HEK293 (cell line): ENCODE data around the gene CARD6.
A peak's percentile ranks its signal among the peaks of the same experiment; 100 is the strongest.

Experiments
- BCL11A ChIP-seq: fragments of 450-650 bp; formaldehyde crosslinking; IDR thresholded peaks from 2 replicates; pipeline ENCODE4 v1.5.1; 2016; ENCODE audit warnings: low read depth, missing biosample characterization, missing genetic modification characterization
- GFI1B ChIP-seq: fragments of 450-650 bp; formaldehyde crosslinking; IDR thresholded peaks from 2 replicates; pipeline ENCODE4 v1.5.1; 2016; ENCODE audit warnings: missing biosample characterization, missing genetic modification characterization
- SCRT2 ChIP-seq: fragments of 450-650 bp; formaldehyde crosslinking; IDR thresholded peaks from 2 replicates; pipeline ENCODE4 v1.5.1; 2016; ENCODE audit warnings: missing biosample characterization, missing genetic modification characterization
- SETDB1 ChIP-seq: IDR thresholded peaks from one replicate; pipeline ENCODE4 v1.6.1; 2017; ENCODE audit warnings: mild to moderate bottlenecking, low read length, moderate library complexity, mixed read lengths; ENCODE audit not compliant: insufficient read length
- ZBTB21 ChIP-seq: fragments of 450-650 bp; formaldehyde crosslinking; IDR thresholded peaks from 2 replicates; pipeline ENCODE4 v1.5.1; 2017; ENCODE audit warnings: missing biosample characterization, missing genetic modification characterization
- ZNF26 ChIP-seq: fragments of 450-650 bp; formaldehyde crosslinking; IDR thresholded peaks from 2 replicates; pipeline ENCODE4 v1.5.1; 2016; ENCODE audit warnings: missing biosample characterization, missing genetic modification characterization
- ZNF280C ChIP-seq: fragments of 450-650 bp; formaldehyde crosslinking; IDR thresholded peaks from 2 replicates; pipeline ENCODE4 v1.5.1; 2016; ENCODE audit warnings: missing biosample characterization, missing genetic modification characterization
- ZNF311 ChIP-seq: fragments of 450-650 bp; formaldehyde crosslinking; IDR thresholded peaks from 2 replicates; pipeline ENCODE4 v1.5.1; 2017; ENCODE audit warnings: missing biosample characterization, missing genetic modification characterization, borderline replicate concordance
- ZNF324 ChIP-seq: fragments of 450-650 bp; formaldehyde crosslinking; IDR thresholded peaks from 2 replicates; pipeline ENCODE4 v1.5.1; 2016; ENCODE audit warnings: missing biosample characterization, missing genetic modification characterization
- ZNF366 ChIP-seq: fragments of 450-650 bp; formaldehyde crosslinking; conservative IDR thresholded peaks from 2 replicates; pipeline ENCODE4 v1.5.1; 2016; ENCODE audit warnings: missing biosample characterization, missing genetic modification characterization
- ZNF585B ChIP-seq: fragments of 450-650 bp; formaldehyde crosslinking; IDR thresholded peaks from 2 replicates; pipeline ENCODE4 v1.5.1; 2016; ENCODE audit warnings: missing biosample characterization, missing genetic modification characterization
- ZNF664 ChIP-seq: fragments of 450-650 bp; formaldehyde crosslinking; IDR thresholded peaks from 2 replicates; pipeline ENCODE4 v1.5.1; 2016; ENCODE audit warnings: missing biosample characterization, missing genetic modification characterization
- ZNF692 ChIP-seq: fragments of 450-650 bp; formaldehyde crosslinking; IDR thresholded peaks from 2 replicates; pipeline ENCODE4 v1.5.1; 2016; ENCODE audit warnings: missing biosample characterization, missing genetic modification characterization
- ZNF76 ChIP-seq: fragments of 450-650 bp; formaldehyde crosslinking; IDR thresholded peaks from 2 replicates; pipeline ENCODE4; 2016; ENCODE audit warnings: low read depth, missing biosample characterization, missing genetic modification characterization, borderline replicate concordance
- TF ChIP-seq, protein P1 (sequence below): fragments of 450-650 bp; formaldehyde crosslinking; IDR thresholded peaks from 2 replicates; pipeline ENCODE4 v1.5.1; 2016; ENCODE audit warnings: missing biosample characterization, missing genetic modification characterization, borderline replicate concordance
- TF ChIP-seq, protein P2 (sequence below): fragments of 450-650 bp; formaldehyde crosslinking; IDR thresholded peaks from 2 replicates; pipeline ENCODE4 v1.5.1; 2016; ENCODE audit warnings: missing biosample characterization, missing genetic modification characterization, low read depth

Gene CARD6

DNA sequence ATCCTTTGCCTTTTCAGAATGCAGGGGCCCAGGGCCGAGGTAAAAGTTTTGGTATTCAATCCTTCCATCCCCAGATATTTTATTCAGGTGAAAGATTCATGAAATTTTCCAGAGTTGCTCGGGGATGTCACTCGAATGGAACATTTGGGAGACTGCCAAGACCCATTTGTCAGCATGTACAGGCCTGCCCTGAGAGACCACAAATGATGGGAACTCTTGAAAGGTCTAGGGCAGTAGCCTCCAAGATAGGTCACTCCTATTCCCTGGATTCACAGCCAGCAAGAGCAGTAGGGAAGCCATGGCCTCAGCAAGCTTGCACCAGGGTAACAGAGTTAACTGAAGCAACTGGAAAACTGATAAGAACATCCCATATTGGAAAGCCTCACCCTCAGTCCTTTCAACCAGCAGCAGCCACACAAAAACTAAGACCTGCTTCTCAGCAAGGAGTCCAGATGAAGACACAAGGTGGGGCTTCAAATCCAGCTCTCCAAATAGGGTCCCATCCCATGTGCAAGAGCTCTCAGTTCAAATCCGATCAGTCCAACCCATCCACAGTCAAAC is 12.5 kb downstream of the CARD6 start (continued):
- TF ChIP-seq, protein P1, sequence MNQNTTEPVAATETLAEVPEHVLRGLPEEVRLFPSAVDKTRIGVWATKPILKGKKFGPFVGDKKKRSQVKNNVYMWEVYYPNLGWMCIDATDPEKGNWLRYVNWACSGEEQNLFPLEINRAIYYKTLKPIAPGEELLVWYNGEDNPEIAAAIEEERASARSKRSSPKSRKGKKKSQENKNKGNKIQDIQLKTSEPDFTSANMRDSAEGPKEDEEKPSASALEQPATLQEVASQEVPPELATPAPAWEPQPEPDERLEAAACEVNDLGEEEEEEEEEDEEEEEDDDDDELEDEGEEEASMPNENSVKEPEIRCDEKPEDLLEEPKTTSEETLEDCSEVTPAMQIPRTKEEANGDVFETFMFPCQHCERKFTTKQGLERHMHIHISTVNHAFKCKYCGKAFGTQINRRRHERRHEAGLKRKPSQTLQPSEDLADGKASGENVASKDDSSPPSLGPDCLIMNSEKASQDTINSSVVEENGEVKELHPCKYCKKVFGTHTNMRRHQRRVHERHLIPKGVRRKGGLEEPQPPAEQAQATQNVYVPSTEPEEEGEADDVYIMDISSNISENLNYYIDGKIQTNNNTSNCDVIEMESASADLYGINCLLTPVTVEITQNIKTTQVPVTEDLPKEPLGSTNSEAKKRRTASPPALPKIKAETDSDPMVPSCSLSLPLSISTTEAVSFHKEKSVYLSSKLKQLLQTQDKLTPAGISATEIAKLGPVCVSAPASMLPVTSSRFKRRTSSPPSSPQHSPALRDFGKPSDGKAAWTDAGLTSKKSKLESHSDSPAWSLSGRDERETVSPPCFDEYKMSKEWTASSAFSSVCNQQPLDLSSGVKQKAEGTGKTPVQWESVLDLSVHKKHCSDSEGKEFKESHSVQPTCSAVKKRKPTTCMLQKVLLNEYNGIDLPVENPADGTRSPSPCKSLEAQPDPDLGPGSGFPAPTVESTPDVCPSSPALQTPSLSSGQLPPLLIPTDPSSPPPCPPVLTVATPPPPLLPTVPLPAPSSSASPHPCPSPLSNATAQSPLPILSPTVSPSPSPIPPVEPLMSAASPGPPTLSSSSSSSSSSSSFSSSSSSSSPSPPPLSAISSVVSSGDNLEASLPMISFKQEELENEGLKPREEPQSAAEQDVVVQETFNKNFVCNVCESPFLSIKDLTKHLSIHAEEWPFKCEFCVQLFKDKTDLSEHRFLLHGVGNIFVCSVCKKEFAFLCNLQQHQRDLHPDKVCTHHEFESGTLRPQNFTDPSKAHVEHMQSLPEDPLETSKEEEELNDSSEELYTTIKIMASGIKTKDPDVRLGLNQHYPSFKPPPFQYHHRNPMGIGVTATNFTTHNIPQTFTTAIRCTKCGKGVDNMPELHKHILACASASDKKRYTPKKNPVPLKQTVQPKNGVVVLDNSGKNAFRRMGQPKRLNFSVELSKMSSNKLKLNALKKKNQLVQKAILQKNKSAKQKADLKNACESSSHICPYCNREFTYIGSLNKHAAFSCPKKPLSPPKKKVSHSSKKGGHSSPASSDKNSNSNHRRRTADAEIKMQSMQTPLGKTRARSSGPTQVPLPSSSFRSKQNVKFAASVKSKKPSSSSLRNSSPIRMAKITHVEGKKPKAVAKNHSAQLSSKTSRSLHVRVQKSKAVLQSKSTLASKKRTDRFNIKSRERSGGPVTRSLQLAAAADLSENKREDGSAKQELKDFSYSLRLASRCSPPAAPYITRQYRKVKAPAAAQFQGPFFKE (tag by site-specific recombination): no peak
- TF ChIP-seq GFI1B (tag by site-specific recombination): no peak
- TF ChIP-seq ZNF26: no peak
- no peak for TF ChIP-seq SCRT2 (tag by site-specific recombination)
- TF ChIP-seq, protein P2, sequence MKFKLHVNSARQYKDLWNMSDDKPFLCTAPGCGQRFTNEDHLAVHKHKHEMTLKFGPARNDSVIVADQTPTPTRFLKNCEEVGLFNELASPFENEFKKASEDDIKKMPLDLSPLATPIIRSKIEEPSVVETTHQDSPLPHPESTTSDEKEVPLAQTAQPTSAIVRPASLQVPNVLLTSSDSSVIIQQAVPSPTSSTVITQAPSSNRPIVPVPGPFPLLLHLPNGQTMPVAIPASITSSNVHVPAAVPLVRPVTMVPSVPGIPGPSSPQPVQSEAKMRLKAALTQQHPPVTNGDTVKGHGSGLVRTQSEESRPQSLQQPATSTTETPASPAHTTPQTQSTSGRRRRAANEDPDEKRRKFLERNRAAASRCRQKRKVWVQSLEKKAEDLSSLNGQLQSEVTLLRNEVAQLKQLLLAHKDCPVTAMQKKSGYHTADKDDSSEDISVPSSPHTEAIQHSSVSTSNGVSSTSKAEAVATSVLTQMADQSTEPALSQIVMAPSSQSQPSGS (tag by site-specific recombination): no peak
- TF ChIP-seq ZNF366 (tag by site-specific recombination): no peak; the same call in 1 of the 2 replicates
- no peak for TF ChIP-seq ZNF324 (tag by site-specific recombination)
- TF ChIP-seq ZBTB21 (tag by site-specific recombination): no peak
- no peak for TF ChIP-seq SETDB1
- TF ChIP-seq BCL11A: 0 out of 2 replicates have a peak, but pooled peaks have one; percentile 17
- no peak for TF ChIP-seq ZNF692 (tag by site-specific recombination)
- TF ChIP-seq ZNF585B (tag by site-specific recombination): no peak
- no peak for TF ChIP-seq ZNF664 (tag by site-specific recombination)
- no peak for TF ChIP-seq ZNF76 (tag by site-specific recombination)
- no peak for TF ChIP-seq ZNF311
- no peak for TF ChIP-seq ZNF280C (tag by site-specific recombination)
